HCT116 (cell line): Measurements from ENCODE around the gene TMEM271. TPM values are rescaled to one million over a fixed set of nuclear protein-coding genes. Genes with fewer than 3 reads are reported as not detected.

Experiments
- ATAC-seq: fragments of 200-7000 bp; cut with Tn5 transposase; 2 replicates; pipeline ENCODE4 v1.9.1; 2020; ENCODE audit warnings: mild to moderate bottlenecking, moderate library complexity
- BruUV-seq: library from RNA; stranded (reverse); fragments of 400-500 nt; replicated peaks from 2 replicates; lab custom pipeline; 2021; lab: Mats Ljungman, UMichigan
- CTCF ChIA-PET: fragments of 300-600 bp; sonication (Branson Sonifier 250); formaldehyde crosslinking; loops from one replicate; lab custom pipeline; 2021; ENCODE audit warnings: antibody characterized with exemption; lab: Charles Lee
- POLR2A ChIA-PET: fragments of 300-600, 350-600 bp; sonication (Branson Sonifier 250); formaldehyde crosslinking; loops from one replicate; lab custom pipeline; 2021; ENCODE audit warnings: antibody characterized with exemption; lab: Charles Lee
- RAD21 ChIA-PET, 2 experiments: fragments of 300-600 bp; sonication (Branson Sonifier 250); formaldehyde crosslinking; loops; one replicate each; lab custom pipeline; 2023; ENCODE audit warnings: low total read pairs in 2 of 2; ENCODE audit not compliant: uncharacterized antibody in 2 of 2, unreplicated experiment in 2 of 2, low non-redundant PET in 1 of 2; lab: Charles Lee
- DNase-seq: peaks from one replicate; pipeline ENCODE4 v3.0.0-alpha.2; 2010; ENCODE audit warnings: low read depth, low spot score
- H2AFZ ChIP-seq: fragments of 200-600 bp; shearing (Covaris generic), sonication (generic); 2 replicates; pipeline ENCODE4 v1.6.1; 2017; ENCODE audit warnings: low read depth, mixed run types, mixed read lengths, antibody characterized with exemption, low read length; ENCODE audit not compliant: poor library complexity, severe bottlenecking
- H3K27ac ChIP-seq: 2 replicates; pipeline ENCODE4 v1.5.1; 2012; ENCODE audit warnings: low read depth, low read length
- H3K27me3 ChIP-seq: fragments of 200-600 bp; sonication (generic); 2 replicates; pipeline ENCODE4 v1.6.1; 2016; ENCODE audit warnings: mixed run types, low read length, mixed read lengths; ENCODE audit not compliant: insufficient read depth
- H3K36me3 ChIP-seq, 2 experiments: fragments of 200-500 bp in 1 of 2; fragments of 200-600 bp in 1 of 2; sonication (Bioruptor generic) in 1 of 2; sonication (generic) in 1 of 2; 2 replicates each; pipeline versions ENCODE4 v1.5.1 to v1.6.1; 2014 to 2016; ENCODE audit warnings: low read length in 2 of 2, inconsistent platforms in 1 of 2, mixed read lengths in 1 of 2, mixed run types in 1 of 2; ENCODE audit not compliant: insufficient read depth in 2 of 2, control insufficient read depth in 1 of 2
- H3K4me1 ChIP-seq, 2 experiments: fragments of 200-600 bp in 1 of 2; sonication (generic) in 1 of 2; 2 replicates each; pipeline versions ENCODE4 v1.5.1 to v1.6.1; 2012 to 2017; ENCODE audit warnings: low read length in 2 of 2, inconsistent platforms in 1 of 2, mild to moderate bottlenecking in 1 of 2, mixed read lengths in 1 of 2, mixed run types in 1 of 2, moderate library complexity in 1 of 2; ENCODE audit not compliant: insufficient read depth in 2 of 2, control insufficient read depth in 1 of 2
- H3K4me2 ChIP-seq: fragments of 200-600 bp; sonication (generic); 2 replicates; pipeline ENCODE4 v1.6.1; 2017; ENCODE audit warnings: mixed run types, low read length, mixed read lengths
- H3K4me3 ChIP-seq, 2 experiments: fragments of 200-600 bp in 1 of 2; sonication (generic) in 1 of 2; replicated peaks in 1 of 2; 2 replicates each; pipeline ENCODE4 v1.5.1; 2011 to 2016; ENCODE audit warnings: low read length in 2 of 2, control low read depth in 1 of 2, low read depth in 1 of 2, mild to moderate bottlenecking in 1 of 2, mixed read lengths in 1 of 2, mixed run types in 1 of 2
- H3K79me2 ChIP-seq: fragments of 200-600 bp; sonication (generic); 2 replicates; pipeline ENCODE4 v1.6.1; 2017; ENCODE audit warnings: mild to moderate bottlenecking, mixed run types, low read length, moderate library complexity, mixed read lengths; ENCODE audit not compliant: insufficient read depth
- H3K9ac ChIP-seq: fragments of 200-600 bp; sonication (generic); 2 replicates; pipeline ENCODE4 v1.6.1; 2016; ENCODE audit warnings: low read length, mixed read lengths
- H3K9me2 ChIP-seq: fragments of 200-600 bp; sonication (generic), shearing (Covaris generic); 2 replicates; pipeline ENCODE4 v1.6.1; 2017; ENCODE audit warnings: mixed run types, mild to moderate bottlenecking, moderate library complexity; ENCODE audit not compliant: insufficient read depth
- H3K9me3 ChIP-seq, 2 experiments: fragments of 200-500 bp in 1 of 2; fragments of 200-600 bp in 1 of 2; sonication (Bioruptor generic) in 1 of 2; sonication (generic) in 1 of 2; 2 replicates each; pipeline ENCODE4 v1.6.1; 2014 to 2017; ENCODE audit warnings: low read length in 2 of 2, mixed read lengths in 2 of 2, inconsistent platforms in 1 of 2, low read depth in 1 of 2, mild to moderate bottlenecking in 1 of 2, mixed run types in 1 of 2, moderate library complexity in 1 of 2; ENCODE audit not compliant: control insufficient read depth in 1 of 2, insufficient read depth in 1 of 2
- H4K20me1 ChIP-seq: fragments of 200-600 bp; sonication (generic), shearing (Covaris generic); 2 replicates; pipeline ENCODE4 v1.6.1; 2017; ENCODE audit warnings: mixed run types, mild to moderate bottlenecking, moderate library complexity; ENCODE audit not compliant: insufficient read depth
- CTCF ChIP-seq, 3 experiments: fragments of 200-600 bp in 1 of 3; sonication (generic) in 1 of 3; IDR thresholded peaks in 2 of 3; conservative IDR thresholded peaks in 1 of 3; 2 replicates each; pipeline ENCODE4 v1.5.1; 2012 to 2017; ENCODE audit warnings: low read depth in 2 of 3, low read length in 2 of 3, antibody characterized with exemption in 1 of 3, borderline replicate concordance in 1 of 3, control low read depth in 1 of 3, mild to moderate bottlenecking in 1 of 3, mixed read lengths in 1 of 3, mixed run types in 1 of 3, moderate library complexity in 1 of 3; ENCODE audit not compliant: insufficient read depth in 1 of 3
- EZH2 ChIP-seq: fragments of 200-600 bp; sonication (generic); IDR thresholded peaks from 2 replicates; pipeline ENCODE4 v1.6.1; 2017; ENCODE audit warnings: antibody characterized with exemption, mixed run types
- EZH2phosphoT487 ChIP-seq: fragments of 200-600 bp; IDR thresholded peaks from 2 replicates; pipeline ENCODE4 v1.6.1; 2018; ENCODE audit warnings: antibody characterized with exemption, borderline replicate concordance
- RAD21 ChIP-seq: IDR thresholded peaks from 2 replicates; pipeline ENCODE4 v1.6.1; 2012; ENCODE audit warnings: low read depth, mild to moderate bottlenecking
- SP1 ChIP-seq: IDR thresholded peaks from 2 replicates; pipeline ENCODE4 v1.6.1; 2012; ENCODE audit warnings: low read depth
- TCF7L2 ChIP-seq: IDR thresholded peaks from 2 replicates; pipeline ENCODE4 v1.7.0; 2011; ENCODE audit warnings: borderline replicate concordance, inconsistent platforms; ENCODE audit not compliant: insufficient read depth, insufficient read length; ENCODE audit errors: extremely low read depth
- ZFX ChIP-seq: fragments of 450-650 bp; IDR thresholded peaks from 2 replicates; pipeline ENCODE4 v1.6.1; 2017
- ZNF274 ChIP-seq: fragments of 200-500 bp; sonication (Bioruptor generic); IDR thresholded peaks from 2 replicates; pipeline ENCODE4 v1.6.1; 2014; ENCODE audit warnings: mild to moderate bottlenecking, low read depth, low read length, inconsistent platforms
- intact Hi-C: fragments of 100-400 bp; cut with micrococcal nuclease; formaldehyde crosslinking; loops from 2 replicates; pipeline ENCODE4 v1.10.0; 2022
- total RNA-seq: library from RNA; stranded (reverse); gene quantifications from one replicate; pipeline ENCODE4 v1.2.1, GENCODE V29; 2021; ENCODE audit not compliant: unreplicated experiment

Gene TMEM271
- total RNA-seq, 1 experiment from 2014 or later, result not detected

GRCh38 chr4:570754-571153 lies 5.3 kb downstream of the TMEM271 start:
- Histone ChIP-seq H3K36me3 (no peaks in the 10 kb centered on the region), H3K9ac (no peak overlapping the region), H3K4me2 (no peak overlapping the region), H4K20me1 (no peaks in the 10 kb centered on the region), H2AFZ (no peak overlapping the region), H3K9me3 (peaks cover 0 to 4% of the 10 kb centered on the region in 2 experiments; a peak in 1 of 4 replicates), H3K9me2 (no peaks in the 10 kb centered on the region), H3K79me2 (no peaks in the 10 kb centered on the region), H3K4me3 (no peak overlapping the region), H3K27me3 (no peaks in the 10 kb centered on the region), H3K27ac (no peak overlapping the region), H3K4me1 (no peaks in the 10 kb centered on the region)
- RAD21 ChIA-PET, result no interaction called here
- no TSS peak for BruUV-seq
- CTCF ChIA-PET, result no interaction called here
- no peak for ATAC-seq
- POLR2A ChIA-PET, result no interaction called here
- no peak for DNase-seq
- intact Hi-C loops, result no loop called here
- TF ChIP-seq TCF7L2 (no peak), ZNF274 (no peak), CTCF (IDR thresholded peaks at IDR 0.05 in 2 of 3, conservative IDR thresholded peaks at IDR 0.05 in 1 of 3; ENCODE audit: borderline replicate concordance in 1 of 3, insufficient read depth in 1 of 3, low read depth in 2 of 3, low read length in 2 of 3) (no peak), RAD21 (no peak), SP1 (no peak), EZH2phosphoT487 (no peak), ZFX (no peak), EZH2 (no peak)
